DMS79 (cell line): ENCODE data around the gene TAF13.

Experiments
- DNase-seq: peaks from one replicate; lab custom pipeline; 2025; lab: John Stamatoyannopoulos, UW

The TAF13 gene, protein sequence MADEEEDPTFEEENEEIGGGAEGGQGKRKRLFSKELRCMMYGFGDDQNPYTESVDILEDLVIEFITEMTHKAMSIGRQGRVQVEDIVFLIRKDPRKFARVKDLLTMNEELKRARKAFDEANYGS

GRCh38 chr1:109075531-109076490 lies at the start of gene TAF13:
Gene TAF13, minus strand, starts transcription at chr1:109076003. Its CDS starts 56 bp downstream, at chr1:109075947.
- DNase-seq = peak; percentile 94

GRCh38 chr1:109120356-109120755 lies 44.6 kb upstream of the TAF13 start:
- no peak for DNase-seq

DNA sequence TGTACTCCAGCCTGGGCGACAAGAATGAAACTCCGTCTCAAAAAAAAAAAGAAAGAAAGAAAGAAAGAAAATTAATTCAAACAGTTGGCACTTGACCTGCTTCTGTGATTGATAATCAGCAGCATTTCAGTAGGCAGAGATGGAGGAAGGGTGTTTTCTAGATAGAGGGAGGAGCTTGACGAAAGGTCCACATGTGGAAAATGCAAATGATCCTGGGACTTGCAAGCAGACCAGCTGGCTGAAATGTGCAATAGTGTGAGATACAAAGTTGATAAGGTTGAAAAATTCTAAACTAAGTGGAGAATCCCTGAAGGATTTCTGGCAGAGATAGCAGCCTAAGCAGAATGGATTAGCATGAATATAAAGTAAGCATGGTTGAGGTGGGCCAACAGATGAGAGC lies 42.3 kb upstream of the TAF13 start:
- no peak for DNase-seq

DNA sequence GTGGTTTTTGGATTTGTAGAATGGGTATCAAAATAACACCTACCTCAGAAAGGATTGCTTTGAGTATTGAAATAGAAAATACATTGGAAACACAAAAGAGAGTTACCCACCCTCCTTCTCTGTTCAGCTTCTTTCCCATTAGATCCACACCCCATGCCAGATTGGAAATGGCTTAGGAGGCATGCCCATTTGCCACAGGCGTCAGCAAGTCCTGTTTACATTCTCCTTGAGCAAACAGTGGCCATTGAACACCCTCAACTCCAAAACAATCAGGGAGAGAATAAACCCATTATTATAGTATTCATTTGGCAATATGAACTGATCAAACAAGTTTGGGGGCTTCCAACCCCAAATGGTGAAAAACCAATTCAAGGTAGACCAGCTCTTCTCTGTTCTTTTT lies 40.5 kb upstream of the TAF13 start:
- DNase-seq = no peak

GRCh38 chr1:109115685-109116084 lies 39.9 kb upstream of the TAF13 start:
- DNase-seq = no peak

DNA sequence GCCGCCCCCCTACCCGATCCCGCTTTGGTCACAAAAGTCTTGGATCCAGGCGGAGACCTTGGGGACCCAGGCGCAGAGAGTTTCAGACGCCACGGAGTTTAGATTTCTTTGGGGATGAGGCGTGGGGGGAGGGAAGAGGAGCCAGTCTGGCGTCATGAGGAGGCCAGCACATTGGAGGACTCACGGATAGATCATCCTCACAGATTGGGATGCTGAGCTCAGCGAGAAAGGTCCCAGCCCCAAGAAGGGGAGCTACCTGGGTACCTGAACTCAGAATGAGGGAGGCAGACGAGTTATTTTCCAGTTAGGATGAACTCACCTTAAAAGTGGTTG lies 38.5 kb upstream of the TAF13 start:
- no peak for DNase-seq

- DNase-seq = peak; percentile 69
These were observed 38.0 kb upstream of the TAF13 start, which contains the start of gene ELAPOR1 for GRCh38 chr1:109113590-109114341. Gene ELAPOR1, plus strand, starts transcription at chr1:109114115. Its CDS starts 69 bp downstream, at chr1:109114184.

- peak; percentile 88 for DNase-seq
These were observed 37.0 kb upstream of the TAF13 start for GRCh38 chr1:109112652-109113285.

GRCh38 chr1:109112056-109112651 lies 36.4 kb upstream of the TAF13 start:
- no peak for DNase-seq

GRCh38 chr1:109111386-109112055 lies 35.7 kb upstream of the TAF13 start:
- DNase-seq = no peak

DNA sequence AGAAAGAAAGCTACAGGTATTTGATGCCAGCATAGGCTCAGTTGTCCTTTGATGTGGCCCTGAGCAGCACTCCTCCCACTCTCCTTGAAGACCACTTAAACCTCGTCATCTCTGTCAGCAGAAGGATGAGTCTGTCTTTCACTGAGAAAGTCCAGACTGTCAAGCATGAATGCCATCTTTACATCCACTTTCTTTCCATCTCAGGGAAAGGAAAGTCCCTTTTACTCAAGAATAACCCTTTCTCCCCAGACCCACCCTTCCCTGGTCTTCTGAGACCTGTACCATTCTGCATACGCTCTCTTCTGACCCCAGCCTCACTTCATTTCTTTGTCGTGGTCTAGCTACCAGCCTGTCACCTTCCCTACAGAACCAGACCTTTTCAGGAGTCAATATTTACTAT lies 34.1 kb upstream of the TAF13 start:
- DNase-seq = no peak

- no peak for DNase-seq
These were observed 32.0 kb upstream of the TAF13 start for GRCh38 chr1:109107785-109108184.

- no peak for DNase-seq
These were observed 30.1 kb upstream of the TAF13 start for GRCh38 chr1:109105881-109106280.

- DNase-seq = no peak
These were observed 28.8 kb upstream of the TAF13 start for GRCh38 chr1:109104364-109105151.

DNA sequence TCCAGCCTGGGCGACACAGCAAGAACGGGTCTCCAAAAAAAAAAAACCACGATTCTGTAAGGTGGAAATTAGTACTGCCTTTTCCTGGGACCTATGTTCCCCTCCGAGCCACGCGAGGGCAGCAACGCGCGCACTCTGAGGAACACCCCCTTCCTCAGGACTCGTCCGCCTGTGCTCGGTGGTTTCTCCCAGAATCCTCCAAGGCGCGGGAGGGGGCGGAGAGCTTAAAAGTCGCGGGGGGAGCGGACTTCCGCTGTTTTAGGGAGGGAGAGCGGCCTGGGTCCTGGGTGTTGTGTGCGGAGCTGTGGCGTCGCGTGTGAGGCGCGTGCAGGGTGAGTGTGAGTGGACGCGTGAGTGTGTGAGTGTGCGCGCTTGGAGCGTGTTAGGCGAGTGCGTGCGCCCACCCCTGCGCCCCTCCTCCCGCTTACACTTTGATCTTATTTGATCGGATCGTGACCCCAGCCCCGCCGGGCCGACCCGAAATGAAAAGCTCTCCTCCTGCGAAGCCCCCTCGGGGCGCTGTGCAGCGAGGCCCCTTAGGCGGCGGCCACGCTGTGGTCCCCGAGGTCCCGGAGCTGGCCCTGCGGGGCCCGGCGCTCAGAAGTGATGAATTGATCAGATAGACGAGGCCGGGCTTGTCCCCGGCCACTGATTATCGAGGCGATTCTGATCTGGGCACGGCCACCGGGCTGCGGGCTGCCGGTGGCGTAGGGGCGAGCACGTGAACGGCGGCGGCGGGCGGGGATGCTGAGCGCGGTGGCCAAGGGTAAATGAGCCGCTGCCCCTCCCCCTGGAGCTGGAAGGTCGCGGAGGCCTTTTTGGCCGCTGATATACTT lies 24.4 kb upstream of the TAF13 start:
- DNase-seq = peak; percentile 97

GRCh38 chr1:109096120-109096519 lies 20.3 kb upstream of the TAF13 start:
- no peak for DNase-seq

DNA sequence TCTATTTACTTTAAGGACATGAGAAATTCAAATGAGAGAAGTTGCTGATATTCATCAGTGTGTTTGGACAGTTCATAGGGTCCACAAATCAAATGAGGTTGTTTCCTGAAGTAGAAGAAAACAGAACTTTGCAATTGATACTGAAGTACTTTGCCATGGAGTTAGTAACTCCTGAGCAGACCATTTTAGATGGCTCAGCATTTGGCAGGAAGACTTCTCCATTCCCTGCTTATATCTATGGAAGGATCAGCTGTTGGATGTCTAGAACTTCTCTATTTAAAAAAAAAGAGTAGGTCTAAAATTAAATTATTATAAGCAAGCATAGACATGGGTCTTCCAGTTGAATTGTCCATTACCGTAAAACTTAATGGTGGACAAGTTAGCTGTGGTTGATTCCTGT lies 19.8 kb upstream of the TAF13 start:
- DNase-seq = no peak

DNA sequence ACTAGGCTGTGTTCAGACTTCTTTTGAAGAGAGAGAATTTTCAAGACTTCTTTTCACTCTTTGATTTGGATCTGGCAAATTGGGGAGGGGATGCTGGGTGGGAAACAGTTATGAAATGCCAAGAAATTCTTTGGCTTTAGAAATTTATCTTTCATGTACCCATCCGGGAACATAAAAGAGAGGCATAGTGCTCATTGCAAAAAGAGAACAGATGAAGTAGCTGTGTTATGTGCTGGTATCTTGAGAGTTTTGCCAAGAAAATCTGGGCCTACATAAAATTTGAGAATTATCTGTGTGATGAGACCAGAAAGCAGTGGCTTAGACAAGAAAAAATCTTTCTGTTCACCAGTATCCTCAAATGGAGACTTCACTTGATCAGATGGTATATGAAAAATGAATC lies 19.1 kb upstream of the TAF13 start:
- DNase-seq = no peak

DNA sequence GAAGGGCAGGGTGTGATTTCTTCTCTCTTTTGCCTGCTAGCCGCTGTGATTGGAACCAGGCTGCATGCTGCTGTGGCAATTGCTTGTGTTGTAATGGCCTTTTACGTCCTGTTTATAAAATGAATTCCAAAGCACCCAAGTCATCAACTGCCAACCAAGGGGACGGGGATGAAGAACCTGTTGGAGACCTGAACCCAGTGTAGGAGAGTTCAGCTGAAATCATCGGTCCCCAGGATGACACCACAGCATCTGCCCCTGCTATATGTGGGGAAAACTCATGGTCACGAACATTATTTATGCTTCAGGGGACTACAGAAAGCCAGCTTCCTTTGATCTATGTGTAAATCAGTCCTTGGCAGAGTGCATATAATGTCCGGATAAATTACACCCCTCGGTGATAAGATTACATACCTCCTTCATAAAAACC lies 18.6 kb upstream of the TAF13 start:
- DNase-seq = no peak

- DNase-seq = no peak
These were observed 16.0 kb upstream of the TAF13 start for GRCh38 chr1:109091839-109092193.
